Measurements from ENCODE around the gene RNF169.
"Not testable (repeated sequence)": the region's sequence is repeated elsewhere in the genome, so short reads cannot be mapped to it uniquely, and the experiment has no call there.

The RNF169 gene

GRCh38 chr11:74820763-74821162, 72.1 kb downstream of the RNF169 start:
- no peak for DNase-seq (ENCODE audit: low read depth in 2 of 2)

- no peak for DNase-seq (ENCODE audit: low read depth in 2 of 2)
These were observed 73.5 kb downstream of the RNF169 start for GRCh38 chr11:74822170-74822569.

- DNase-seq (ENCODE audit: low read depth in 2 of 2): no peak
These were observed 75.8 kb downstream of the RNF169 start for GRCh38 chr11:74824285-74824982.

- not testable (repeated sequence) for DNase-seq (ENCODE audit: low read depth in 2 of 2)
These were observed 76.9 kb downstream of the RNF169 start for GRCh38 chr11:74825596-74825995.

GRCh38 chr11:74826901-74827300, 78.3 kb downstream of the RNF169 start:
- no peak for DNase-seq (ENCODE audit: low read depth in 2 of 2)

GRCh38 chr11:74837191-74837590, 88.5 kb downstream of the RNF169 start:
- no peak for DNase-seq (ENCODE audit: low read depth in 2 of 2)

- no peak for DNase-seq (ENCODE audit: low read depth in 2 of 2)
These were observed 89.5 kb downstream of the RNF169 start for GRCh38 chr11:74838188-74838587.

- no peak for DNase-seq (ENCODE audit: low read depth in 2 of 2)
These were observed 90.8 kb downstream of the RNF169 start for GRCh38 chr11:74839446-74839845.

GRCh38 chr11:74839971-74840370, 91.3 kb downstream of the RNF169 start:
- DNase-seq (ENCODE audit: low read depth in 2 of 2): no peak

- no peak for DNase-seq (ENCODE audit: low read depth in 2 of 2)
These were observed 91.8 kb downstream of the RNF169 start for GRCh38 chr11:74840486-74840885.

GRCh38 chr11:74842967-74843366, 94.3 kb downstream of the RNF169 start:
- DNase-seq (ENCODE audit: low read depth in 2 of 2): no peak

- no peak for DNase-seq (ENCODE audit: low read depth in 2 of 2)
These were observed 95.4 kb downstream of the RNF169 start for GRCh38 chr11:74844072-74844471.

GRCh38 chr11:74844865-74845264, 96.2 kb downstream of the RNF169 start:
- no peak for DNase-seq (ENCODE audit: low read depth in 2 of 2)

GRCh38 chr11:74845978-74846517, 97.4 kb downstream of the RNF169 start:
- no peak for DNase-seq (ENCODE audit: low read depth in 2 of 2)

GRCh38 chr11:74846770-74847169, 98.1 kb downstream of the RNF169 start:
- DNase-seq (ENCODE audit: low read depth in 2 of 2): no peak

GRCh38 chr11:74847395-74847794, 98.7 kb downstream of the RNF169 start:
- DNase-seq (ENCODE audit: low read depth in 2 of 2): no peak

GRCh38 chr11:74847895-74848294, 99.2 kb downstream of the RNF169 start:
- no peak for DNase-seq (ENCODE audit: low read depth in 2 of 2)

- DNase-seq (ENCODE audit: low read depth in 2 of 2): no peak
These were observed 101.1 kb downstream of the RNF169 start for GRCh38 chr11:74849525-74850391.

GRCh38 chr11:74853223-74853622, 104.6 kb downstream of the RNF169 start:
- no peak for DNase-seq (ENCODE audit: low read depth in 2 of 2)

GRCh38 chr11:74860743-74861142, 112.1 kb downstream of the RNF169 start:
- DNase-seq (ENCODE audit: low read depth in 2 of 2): no peak

- no peak for DNase-seq (ENCODE audit: low read depth in 2 of 2)
These were observed 114.8 kb downstream of the RNF169 start for GRCh38 chr11:74863410-74863809.

GRCh38 chr11:74866557-74866956, 117.9 kb downstream of the RNF169 start:
- no peak for DNase-seq (ENCODE audit: low read depth in 2 of 2)

- DNase-seq (ENCODE audit: low read depth in 2 of 2): no peak
These were observed 121.8 kb downstream of the RNF169 start for GRCh38 chr11:74870485-74870884.
